Measurements from ENCODE around the gene ALG12. TPM values are rescaled to one million over a fixed set of nuclear protein-coding genes. Genes with fewer than 3 reads are reported as not detected.

ALG12 gene
- total and polyA plus RNA-seq, 2 of the 4 experiments (the other 2 are of a cell fraction), result 7.2 to 10.9 TPM

DNA sequence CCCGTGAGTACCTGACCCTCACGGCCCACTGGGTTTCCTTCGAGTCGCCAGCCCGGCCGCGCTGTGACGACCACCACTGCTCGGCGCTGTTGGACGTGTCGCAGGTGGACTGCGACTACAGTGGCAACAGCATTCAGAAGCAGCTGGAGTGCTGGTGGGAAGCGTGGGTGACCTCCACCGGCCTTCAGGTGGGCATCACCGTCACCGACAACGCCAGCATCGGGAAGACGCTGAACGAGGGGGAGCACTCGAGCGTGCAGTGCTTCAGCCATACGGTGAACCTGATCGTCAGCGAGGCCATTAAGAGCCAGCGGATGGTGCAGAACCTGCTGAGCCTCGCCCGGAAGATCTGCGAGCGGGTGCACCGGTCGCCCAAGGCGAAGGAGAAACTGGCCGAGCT is 32.4 kb downstream of the ALG12 start:
- peaks cover 40% of the 10 kb centered on the region for H4K20me1 ChIP-seq (ENCODE audit: insufficient read depth, low read length)
- CTCF ChIA-PET, result no interaction called here

More for the DNA sequence above, 32.4 kb downstream of the ALG12 start:
- H2BK5ac ChIP-seq (ENCODE audit: low read depth, low read length, poor library complexity, severe bottlenecking), result no peak overlapping the region
- H4K8ac ChIP-seq (ENCODE audit: low read depth in 2 of 2, low read length in 2 of 2), result no peak overlapping the region
- POLR2A ChIA-PET (ENCODE audit: unreplicated experiment), result no interaction called here
- H3K36me3 ChIP-seq (ENCODE audit: control insufficient read depth, insufficient read depth, low read length), result peaks cover 45% of the 10 kb centered on the region
- H3K79me1 ChIP-seq (ENCODE audit: low read depth in 1 of 2, low read length in 2 of 2), result peaks cover 52 to 82% of the 10 kb centered on the region in 2 experiments
- H2AK9ac ChIP-seq (replicated peaks; ENCODE audit: low read depth, low read length, poor library complexity), result no peak overlapping the region
- no peak overlapping the region for H3K18ac ChIP-seq (ENCODE audit: low read depth, low read length)
- dilution Hi-C loops (cut with HindIII; ENCODE audit: low sequenced_read_pairs, unreplicated experiment), result no loop called here
- peaks cover 4% of the 10 kb centered on the region; the same call in 1 of the 2 replicates for H3K4me1 ChIP-seq (ENCODE audit: control insufficient read depth, insufficient read depth, low read length)
- no peak overlapping the region for H3K4me3 ChIP-seq (ENCODE audit: insufficient read depth, low read depth, low read length)
- H3K27ac ChIP-seq (ENCODE audit: insufficient read depth, low read length), result no peak overlapping the region
- no peak overlapping the region for H3K56ac ChIP-seq (ENCODE audit: extremely low read depth, insufficient read depth, low read length)
- no peak overlapping the region for H2BK20ac ChIP-seq (ENCODE audit: low read depth, low read length)
- DNase-seq (no peak), ATAC-seq (ENCODE audit: low read depth) (no peak)
- intact Hi-C loops (cut with micrococcal nuclease), result no loop called here
- no peak overlapping the region for H3K9ac ChIP-seq (ENCODE audit: low read depth, low read length)
- WGBS, 2 experiments (ENCODE audit: extremely low coverage in 2 of 2, insufficient read length in 1 of 2), result 97% methylated on average over 34 of the region's 35 CpGs; no CpG with 5 or more reads in 1 of the 2 experiments
- H3K23ac ChIP-seq (ENCODE audit: low read depth, low read length), result no peak overlapping the region
- H4K91ac ChIP-seq (ENCODE audit: insufficient read depth, low read depth, low read length), result no peak overlapping the region
- no peak overlapping the region for H2AFZ ChIP-seq (replicated peaks; ENCODE audit: low read length, poor library complexity)
- H2AK5ac ChIP-seq (ENCODE audit: low read depth, low read length), result no peak overlapping the region
- H4K5ac ChIP-seq (ENCODE audit: low read depth, low read length), result no peak overlapping the region
- no TSS peak for BruUV-seq (replicated peaks)
- H3K27me3 ChIP-seq (ENCODE audit: control insufficient read depth, insufficient read depth, low read length), result no peaks in the 10 kb centered on the region
- no peak overlapping the region for H3K4me2 ChIP-seq (ENCODE audit: low read depth, low read length)
- TF ChIP-seq RAD21 (IDR thresholded peaks at IDR 0.05; ENCODE audit: low read length) (no peak), FOS (IDR thresholded peaks at IDR 0.05; ENCODE audit: low read depth, low read length) (no peak), MAZ (IDR thresholded peaks at IDR 0.05; ENCODE audit: borderline replicate concordance, low read depth, low read length) (no peak), BHLHE40 (IDR thresholded peaks at IDR 0.05; ENCODE audit: low read depth, low read length) (no peak), NFE2L2 (IDR thresholded peaks at IDR 0.05; ENCODE audit: low read depth, low read length) (no peak)
- no peak overlapping the region for H3K4ac ChIP-seq (ENCODE audit: low read depth, low read length)
- in situ Hi-C loops (cut with MboI; ENCODE audit: low sequenced_read_pairs), result no loop called here
- H3K9me1 ChIP-seq (ENCODE audit: insufficient read depth, low read length), result peaks cover 7% of the 10 kb centered on the region
- no peak overlapping the region for H2BK120ac ChIP-seq (ENCODE audit: low read depth, low read length)
- H3K9me3 ChIP-seq (ENCODE audit: control insufficient read depth, insufficient read depth, low read length), result peaks cover 7% of the 10 kb centered on the region
- no peak overlapping the region for H2BK15ac ChIP-seq (ENCODE audit: low read depth, low read length)
- no peak overlapping the region for H3K14ac ChIP-seq (replicated peaks; ENCODE audit: low read depth, low read length)

All from IMR-90 (cell line).